Esophagus muscularis mucosa (tissue), 4 donors: ENCODE measurements around the gene ACIN1. TPM values are rescaled to one million over a fixed set of nuclear protein-coding genes. Genes with fewer than 3 reads are reported as not detected.

ENCODE experiments used
- DNase-seq: peaks from one replicate; pipeline ENCODE4 v3.0.0-alpha.2; 2017; ENCODE audit errors: extremely low spot score
- H3K27ac ChIP-seq, 4 donors: fragments of 200-600 bp; sonication (generic); replicated peaks in 1 of 4; 1 replicate in 3 of 4; 2 replicates in 1 of 4; pipeline ENCODE4 v1.5.1; 2016 to 2019; ENCODE audit warnings: mild to moderate bottlenecking in 1 of 4
- H3K27me3 ChIP-seq, 4 donors: fragments of 200-600 bp; sonication (generic); one replicate each; pipeline versions ENCODE4 v1.5.1 to v1.6.0; 2016 to 2019
- H3K36me3 ChIP-seq, 4 donors: fragments of 200-600 bp; sonication (generic); one replicate each; pipeline ENCODE4 v1.5.1; 2016 to 2019
- H3K4me1 ChIP-seq, 4 donors: fragments of 200-600 bp; sonication (generic); one replicate each; pipeline ENCODE4 v1.5.1; 2016 to 2019
- H3K4me3 ChIP-seq, 4 donors: fragments of 200-600 bp; sonication (generic); 1 replicate in 2 of 4; 2 replicates in 2 of 4; pipeline ENCODE4 v1.5.1; 2016 to 2019; ENCODE audit warnings: mild to moderate bottlenecking in 4 of 4, moderate library complexity in 1 of 4
- H3K9me3 ChIP-seq, 4 donors: fragments of 200-600 bp; sonication (generic); 1 replicate in 3 of 4; 2 replicates in 1 of 4; pipeline ENCODE4 v1.5.1; 2016 to 2019
- CTCF ChIP-seq, 3 experiments: fragments of 200-600 bp in 2 of 3; fragments of 450-650 bp in 1 of 3; sonication (generic) in 2 of 3; IDR thresholded peaks; one replicate each; pipeline ENCODE4 v1.5.1; 2017 to 2019; ENCODE audit warnings: antibody characterized with exemption in 3 of 3, mild to moderate bottlenecking in 2 of 3, moderate library complexity in 1 of 3
- EP300 ChIP-seq: sonication (generic); formaldehyde crosslinking; IDR thresholded peaks from one replicate; pipeline ENCODE4 v1.6.1; 2017; ENCODE audit warnings: antibody characterized with exemption
- POLR2A ChIP-seq: fragments of 450-650 bp; IDR thresholded peaks from one replicate; pipeline ENCODE4 v1.6.1; 2017; ENCODE audit warnings: antibody characterized with exemption, moderate library complexity, mild to moderate bottlenecking, low read depth
- POLR2AphosphoS5 ChIP-seq, 2 donors: sonication (generic); formaldehyde crosslinking; IDR thresholded peaks; one replicate each; pipeline ENCODE4 v1.6.1; 2017; ENCODE audit warnings: antibody characterized with exemption in 2 of 2
- WGBS: methylation state at CpG from one replicate; pipeline ENCODE4 v1.1.5; 2018; 5-methylcytosine and 5-hydroxymethylcytosine counted together
- intact Hi-C: fragments of 100-400 bp; cut with DNase I; formaldehyde crosslinking; loops from one replicate; pipeline ENCODE4 v1.15.1; 2023
- total RNA-seq, 4 donors: library from RNA; depleted of rRNA; stranded (reverse); fragments of >200 nt; gene quantifications; one replicate each; pipeline versions ENCODE4 v1.1.0 to v1.2.1, GENCODE V29; 2016

Gene ACIN1
- total RNA-seq, 4 donors from 2014 or later, result 60.1 to 101 (median 89.5) TPM

GRCh38 chr14:23066855-23067744 is 27.8 kb downstream of the ACIN1 start:
- Histone ChIP-seq H3K4me3 (no peak overlapping the region), H3K27ac (no peak overlapping the region), H3K36me3 (peaks cover 27 to 71% (median 68%) of the 10 kb centered on the region in 4 donors), H3K27me3 (no peaks in the 10 kb centered on the region), H3K4me1 (peaks cover 22 to 47% (median 46%) of the 10 kb centered on the region in 4 donors), H3K9me3 (no peaks in the 10 kb centered on the region)
- no peak for DNase-seq
- TF ChIP-seq POLR2AphosphoS5 (IDR thresholded peaks at IDR 0.05) (no peak), EP300 (no peak), POLR2A (no peak), CTCF (IDR thresholded peaks at IDR 0.05) (no peak)
- WGBS, result 80% methylated on average over 22 of the region's 23 CpGs
- intact Hi-C loops, result no loop called here

- intact Hi-C loops, result no loop called here
- Histone ChIP-seq H3K27me3 (no peaks in the 10 kb centered on the region), H3K9me3 (no peaks in the 10 kb centered on the region), H3K36me3 (peaks cover 29 to 79% (median 75%) of the 10 kb centered on the region in 4 donors), H3K4me1 (peaks cover 22 to 48% (median 46%) of the 10 kb centered on the region in 4 donors), H3K4me3 (no peak overlapping the region), H3K27ac (no peak overlapping the region)
- DNase-seq, result no peak
- 87% methylated on average over 3 of the region's 3 CpGs for WGBS
- TF ChIP-seq POLR2A (no peak), EP300 (no peak), POLR2AphosphoS5 (IDR thresholded peaks at IDR 0.05) (no peak), CTCF (IDR thresholded peaks at IDR 0.05) (no peak)
These were observed 28.6 kb downstream of the ACIN1 start for GRCh38 chr14:23066368-23066767.

GRCh38 chr14:23063601-23064000 is 31.3 kb downstream of the ACIN1 start:
- no peak for DNase-seq
- H3K36me3 ChIP-seq, result peaks cover 55 to 100% (median 99%) of the 10 kb centered on the region in 4 donors
- H3K27ac ChIP-seq, result no peak overlapping the region
- intact Hi-C loops, result no loop called here
- peaks cover 11 to 26% (median 22%) of the 10 kb centered on the region in 4 donors for H3K4me1 ChIP-seq
- 86% methylated on average over 5 of the region's 5 CpGs for WGBS
- H3K9me3 ChIP-seq, result no peaks in the 10 kb centered on the region
- H3K4me3 ChIP-seq, result no peak overlapping the region
- no peaks in the 10 kb centered on the region for H3K27me3 ChIP-seq
- no peak for TF ChIP-seq POLR2A
- no peak for TF ChIP-seq EP300
- TF ChIP-seq CTCF (IDR thresholded peaks at IDR 0.05), result no peak
- TF ChIP-seq POLR2AphosphoS5 (IDR thresholded peaks at IDR 0.05), result peak in 1 of 2 donors; percentile 3

GRCh38 chr14:23062002-23062401 is 32.9 kb downstream of the ACIN1 start:
- H3K4me1 ChIP-seq, result peaks cover 12 to 31% (median 26%) of the 10 kb centered on the region in 4 donors
- 15% methylated on average over 4 of the region's 4 CpGs for WGBS
- no peak for TF ChIP-seq CTCF (IDR thresholded peaks at IDR 0.05)
- TF ChIP-seq POLR2AphosphoS5 (IDR thresholded peaks at IDR 0.05), result peak; percentile 71 to 73
- no peak overlapping the region for H3K4me3 ChIP-seq
- DNase-seq, result no peak
- peak overlapping the region; percentile 49 to 70 (median 60) for H3K27ac ChIP-seq
- intact Hi-C loops, result no loop called here
- no peaks in the 10 kb centered on the region for H3K27me3 ChIP-seq
- H3K36me3 ChIP-seq, result peaks cover 48 to 89% (median 84%) of the 10 kb centered on the region in 4 donors
- H3K9me3 ChIP-seq, result no peaks in the 10 kb centered on the region
